ENCODE data around the gene CNNM1. TPM values are rescaled to one million over a fixed set of nuclear protein-coding genes. Genes with fewer than 3 reads are reported as not detected.
A peak's percentile ranks its signal among the peaks of the same experiment; 100 is the strongest.

The CNNM1 gene
- total and polyA plus RNA-seq, 2 experiments from 2014 or later: 2.2 to 3.8 TPM

DNA sequence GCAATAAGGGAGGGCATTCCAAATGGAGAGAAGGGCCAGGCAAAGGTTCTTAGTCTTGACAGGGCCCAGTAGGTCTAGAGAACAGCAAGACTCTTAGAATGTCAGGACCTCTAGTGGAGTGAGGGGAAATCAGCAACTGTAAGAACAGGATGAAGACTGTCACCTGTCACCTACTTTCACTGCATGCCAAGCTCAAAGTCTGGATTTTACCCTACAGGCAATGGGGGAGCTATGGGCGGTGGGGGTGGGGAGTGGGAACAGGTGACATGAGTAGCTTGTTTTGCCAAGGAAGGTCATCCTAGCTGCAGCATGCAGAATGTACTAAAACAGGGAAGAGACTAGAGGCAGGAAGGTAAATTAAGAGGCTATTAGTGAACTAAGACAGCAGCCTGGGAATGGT lies 82.9 kb downstream of the CNNM1 start:
- DNase-seq (ENCODE audit: low spot score): peak; percentile 69
- peak overlapping the region; percentile 31 for H3K27ac ChIP-seq
- H2AFZ ChIP-seq: no peak overlapping the region
- 70% methylated on average over 1 of the region's 1 CpG for WGBS (ENCODE audit: low lambda C conversion rate, missing lambda C conversion rate)
- H4K20me1 ChIP-seq (ENCODE audit: insufficient read depth, poor library complexity, severe bottlenecking): no peaks in the 10 kb centered on the region
- no peaks in the 10 kb centered on the region for H3K27me3 ChIP-seq
- no peaks in the 10 kb centered on the region for H3K36me3 ChIP-seq (replicated peaks; ENCODE audit: insufficient read depth, low read depth)
- H3K9me3 ChIP-seq (ENCODE audit: low read depth): no peaks in the 10 kb centered on the region
- H3K9me2 ChIP-seq (replicated peaks; ENCODE audit: insufficient read depth): no peaks in the 10 kb centered on the region
- H3K4me3 ChIP-seq: no peak overlapping the region
- H3K79me2 ChIP-seq: peaks cover 9% of the 10 kb centered on the region
- TF ChIP-seq EZH2phosphoT487 (IDR thresholded peaks at IDR 0.05; ENCODE audit: low read depth, severe bottlenecking, unreplicated experiment) (no peak), EZH2 (IDR thresholded peaks at IDR 0.05; ENCODE audit: borderline replicate concordance) (no peak)
- TF ChIP-seq, protein P1, sequence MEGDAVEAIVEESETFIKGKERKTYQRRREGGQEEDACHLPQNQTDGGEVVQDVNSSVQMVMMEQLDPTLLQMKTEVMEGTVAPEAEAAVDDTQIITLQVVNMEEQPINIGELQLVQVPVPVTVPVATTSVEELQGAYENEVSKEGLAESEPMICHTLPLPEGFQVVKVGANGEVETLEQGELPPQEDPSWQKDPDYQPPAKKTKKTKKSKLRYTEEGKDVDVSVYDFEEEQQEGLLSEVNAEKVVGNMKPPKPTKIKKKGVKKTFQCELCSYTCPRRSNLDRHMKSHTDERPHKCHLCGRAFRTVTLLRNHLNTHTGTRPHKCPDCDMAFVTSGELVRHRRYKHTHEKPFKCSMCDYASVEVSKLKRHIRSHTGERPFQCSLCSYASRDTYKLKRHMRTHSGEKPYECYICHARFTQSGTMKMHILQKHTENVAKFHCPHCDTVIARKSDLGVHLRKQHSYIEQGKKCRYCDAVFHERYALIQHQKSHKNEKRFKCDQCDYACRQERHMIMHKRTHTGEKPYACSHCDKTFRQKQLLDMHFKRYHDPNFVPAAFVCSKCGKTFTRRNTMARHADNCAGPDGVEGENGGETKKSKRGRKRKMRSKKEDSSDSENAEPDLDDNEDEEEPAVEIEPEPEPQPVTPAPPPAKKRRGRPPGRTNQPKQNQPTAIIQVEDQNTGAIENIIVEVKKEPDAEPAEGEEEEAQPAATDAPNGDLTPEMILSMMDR (IDR thresholded peaks at IDR 0.05; ENCODE audit: poor library complexity): peak; percentile 25
- no peak overlapping the region for H3K4me2 ChIP-seq
- H3K4me1 ChIP-seq (ENCODE audit: insufficient read depth): no peaks in the 10 kb centered on the region

DNA sequence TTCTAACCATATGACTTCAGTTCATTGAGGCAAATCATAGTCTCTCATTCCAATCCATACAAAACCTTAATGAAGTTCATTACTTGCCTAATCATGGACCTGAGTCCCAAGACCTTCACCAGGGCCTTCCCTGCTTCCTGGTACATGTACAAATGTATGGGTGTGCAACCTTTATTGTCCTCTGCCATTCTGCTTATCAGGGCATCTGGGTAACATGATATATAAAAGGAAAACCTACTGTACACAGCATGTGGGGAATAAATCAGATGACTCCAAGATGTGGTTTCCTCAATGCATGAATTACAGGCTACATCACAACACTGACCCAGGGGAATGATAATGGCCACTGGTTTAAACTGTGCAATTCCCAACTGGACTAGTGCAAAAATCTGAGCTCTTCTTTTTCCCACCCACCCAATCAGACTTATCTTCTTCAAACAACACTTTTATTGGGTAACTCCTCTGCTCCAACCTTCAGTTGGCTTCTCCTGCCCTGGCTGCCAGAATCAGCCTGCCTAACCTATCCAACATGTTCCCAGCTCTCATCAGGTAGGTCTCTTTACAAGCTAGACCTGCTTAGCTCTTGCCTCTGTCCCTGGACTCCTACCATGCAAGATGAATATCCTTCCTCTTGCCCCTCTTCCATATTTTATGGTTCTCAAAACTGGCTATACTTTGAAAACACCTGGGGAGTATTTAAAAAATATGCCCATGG lies 89.9 kb downstream of the CNNM1 start:
- Histone ChIP-seq H3K4me1 (ENCODE audit: insufficient read depth) (no peaks in the 10 kb centered on the region), H3K79me2 (peaks cover 6% of the 10 kb centered on the region), H3K27me3 (no peaks in the 10 kb centered on the region), H2AFZ (no peak overlapping the region), H3K27ac (no peak overlapping the region), H3K4me3 (no peak overlapping the region), H3K9me3 (ENCODE audit: low read depth) (no peaks in the 10 kb centered on the region), H4K20me1 (ENCODE audit: insufficient read depth, poor library complexity, severe bottlenecking) (no peaks in the 10 kb centered on the region), H3K9me2 (replicated peaks; ENCODE audit: insufficient read depth) (no peaks in the 10 kb centered on the region), H3K4me2 (no peak overlapping the region), H3K36me3 (replicated peaks; ENCODE audit: insufficient read depth, low read depth) (no peaks in the 10 kb centered on the region)
- no peak for DNase-seq (ENCODE audit: low spot score)
- TF ChIP-seq, protein P1 (IDR thresholded peaks at IDR 0.05; ENCODE audit: poor library complexity): no peak
- TF ChIP-seq EZH2 (IDR thresholded peaks at IDR 0.05; ENCODE audit: borderline replicate concordance): no peak
- TF ChIP-seq EZH2phosphoT487 (IDR thresholded peaks at IDR 0.05; ENCODE audit: low read depth, severe bottlenecking, unreplicated experiment): no peak

DNA sequence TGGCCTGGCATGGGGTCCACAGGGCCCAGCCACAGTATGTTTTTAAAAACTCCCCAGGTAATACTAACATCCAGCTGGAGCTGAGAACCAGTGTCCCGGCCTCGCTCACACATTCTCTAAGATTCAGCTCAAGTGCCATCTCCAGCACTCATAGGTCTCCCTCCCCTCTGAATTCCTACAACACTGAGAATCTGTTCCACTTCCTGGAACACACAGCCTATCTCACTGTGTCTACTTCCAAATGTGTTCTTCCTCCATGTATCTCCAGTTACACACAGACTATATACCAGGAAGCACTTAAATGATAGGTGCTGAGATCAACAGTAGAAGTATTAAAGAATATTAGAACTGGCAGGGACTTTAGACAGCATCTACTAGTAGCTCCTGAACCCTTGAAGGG lies 90.5 kb downstream of the CNNM1 start:
- H3K79me2 ChIP-seq: peaks cover 9% of the 10 kb centered on the region
- no peak overlapping the region for H3K27ac ChIP-seq
- H3K4me1 ChIP-seq (ENCODE audit: insufficient read depth): no peaks in the 10 kb centered on the region
- no peak overlapping the region for H3K4me3 ChIP-seq
- H3K9me3 ChIP-seq (ENCODE audit: low read depth): no peaks in the 10 kb centered on the region
- 100% methylated on average over 2 of the region's 2 CpGs for WGBS (ENCODE audit: low lambda C conversion rate, missing lambda C conversion rate)
- no peaks in the 10 kb centered on the region for H4K20me1 ChIP-seq (ENCODE audit: insufficient read depth, poor library complexity, severe bottlenecking)
- H3K4me2 ChIP-seq: no peak overlapping the region
- no peaks in the 10 kb centered on the region for H3K27me3 ChIP-seq
- TF ChIP-seq EZH2 (IDR thresholded peaks at IDR 0.05; ENCODE audit: borderline replicate concordance): no peak
- TF ChIP-seq EZH2phosphoT487 (IDR thresholded peaks at IDR 0.05; ENCODE audit: low read depth, severe bottlenecking, unreplicated experiment): no peak
- TF ChIP-seq, protein P1 (IDR thresholded peaks at IDR 0.05; ENCODE audit: poor library complexity): no peak
- no peaks in the 10 kb centered on the region for H3K9me2 ChIP-seq (replicated peaks; ENCODE audit: insufficient read depth)
- no peak overlapping the region for H2AFZ ChIP-seq
- no peak for DNase-seq (ENCODE audit: low spot score)
- no peaks in the 10 kb centered on the region for H3K36me3 ChIP-seq (replicated peaks; ENCODE audit: insufficient read depth, low read depth)
